ENCODE results near the gene RAB13. TPM values are rescaled to one million over a fixed set of nuclear protein-coding genes. Genes with fewer than 3 reads are reported as not detected.

Gene RAB13
- total RNA-seq, 1 donor from 2014 or later = 145 TPM

- FAIRE-seq = no peak
Observed at GRCh38 chr1:153970346-153970745, 15.8 kb downstream of the RAB13 start.

GRCh38 chr1:153968972-153969371 is 17.2 kb downstream of the RAB13 start:
- TF ChIP-seq EZH2 (IDR thresholded peaks at IDR 0.05; ENCODE audit: insufficient read depth, low read length) (no peak), CTCF (IDR thresholded peaks at IDR 0.05; ENCODE audit: insufficient read depth, low read depth, low read length) (no peak)
- Histone ChIP-seq H3K9ac (ENCODE audit: low read length) (no peak overlapping the region), H3K27ac (ENCODE audit: low read depth, low read length) (no peak overlapping the region), H3K4me1 (ENCODE audit: insufficient read depth, low read length) (peaks cover 16% of the 10 kb centered on the region), H3K27me3 (ENCODE audit: insufficient read depth, low read length) (no peaks in the 10 kb centered on the region), H4K20me1 (ENCODE audit: insufficient read depth, low read length) (no peaks in the 10 kb centered on the region), H3K9me3 (ENCODE audit: insufficient read depth, low read depth, low read length) (no peaks in the 10 kb centered on the region), H3K36me3 (ENCODE audit: insufficient read depth, low read length) (no peaks in the 10 kb centered on the region), H3K79me2 (ENCODE audit: insufficient read depth, low read length) (peaks cover 6% of the 10 kb centered on the region), H3K4me3 (ENCODE audit: insufficient read depth, low read depth, low read length) (no peak overlapping the region), H2AFZ (ENCODE audit: low read depth, low read length) (no peak overlapping the region), H3K4me2 (ENCODE audit: low read length) (peak overlapping the region; percentile 100)
- no peaks in the 10 kb centered on the region for H3K9me3 Mint-ChIP-seq (ENCODE audit: unreplicated experiment)
- no peaks in the 10 kb centered on the region for H3K36me3 Mint-ChIP-seq (ENCODE audit: low read depth, unreplicated experiment)
- H3K27ac Mint-ChIP-seq (ENCODE audit: unreplicated experiment) = no peak overlapping the region
- no peaks in the 10 kb centered on the region for H3K27me3 Mint-ChIP-seq (ENCODE audit: low read depth, unreplicated experiment)
- peaks cover 7% of the 10 kb centered on the region for H3K4me1 Mint-ChIP-seq (ENCODE audit: low read depth, unreplicated experiment)
- peak overlapping the region; percentile 90 for H3K4me3 Mint-ChIP-seq (ENCODE audit: unreplicated experiment)
- no peak for FAIRE-seq
- no peak for DNase-seq (ENCODE audit: low read depth)

More at GRCh38 chr1:153970346-153970745, 15.8 kb downstream of the RAB13 start:
- no peak for DNase-seq (ENCODE audit: low read depth)
- Histone ChIP-seq H3K79me2 (ENCODE audit: insufficient read depth, low read length) (peaks cover 5% of the 10 kb centered on the region), H2AFZ (ENCODE audit: low read depth, low read length) (no peak overlapping the region), H3K4me1 (ENCODE audit: insufficient read depth, low read length) (peaks cover 16% of the 10 kb centered on the region), H3K27me3 (ENCODE audit: insufficient read depth, low read length) (no peaks in the 10 kb centered on the region), H4K20me1 (ENCODE audit: insufficient read depth, low read length) (no peaks in the 10 kb centered on the region), H3K4me3 (ENCODE audit: insufficient read depth, low read depth, low read length) (no peak overlapping the region), H3K4me2 (ENCODE audit: low read length) (no peak overlapping the region), H3K9me3 (ENCODE audit: insufficient read depth, low read depth, low read length) (no peaks in the 10 kb centered on the region), H3K36me3 (ENCODE audit: insufficient read depth, low read length) (peaks cover 6% of the 10 kb centered on the region), H3K27ac (ENCODE audit: low read depth, low read length) (no peak overlapping the region), H3K9ac (ENCODE audit: low read length) (no peak overlapping the region)
- Mint-ChIP-seq H3K36me3 (ENCODE audit: low read depth, unreplicated experiment) (peaks cover 8% of the 10 kb centered on the region), H3K9me3 (ENCODE audit: unreplicated experiment) (no peaks in the 10 kb centered on the region), H3K4me1 (ENCODE audit: low read depth, unreplicated experiment) (peaks cover 7% of the 10 kb centered on the region), H3K4me3 (ENCODE audit: unreplicated experiment) (peak overlapping the region; percentile 64), H3K27ac (ENCODE audit: unreplicated experiment) (no peak overlapping the region), H3K27me3 (ENCODE audit: low read depth, unreplicated experiment) (no peaks in the 10 kb centered on the region)
- TF ChIP-seq CTCF (IDR thresholded peaks at IDR 0.05; ENCODE audit: insufficient read depth, low read depth, low read length) (no peak), EZH2 (IDR thresholded peaks at IDR 0.05; ENCODE audit: insufficient read depth, low read length) (no peak)

GRCh38 chr1:153968408-153968807 is 17.7 kb downstream of the RAB13 start:
- TF ChIP-seq CTCF (IDR thresholded peaks at IDR 0.05; ENCODE audit: insufficient read depth, low read depth, low read length) (no peak), EZH2 (IDR thresholded peaks at IDR 0.05; ENCODE audit: insufficient read depth, low read length) (no peak)
- peaks cover 7% of the 10 kb centered on the region for H3K4me1 Mint-ChIP-seq (ENCODE audit: low read depth, unreplicated experiment)
- peak overlapping the region; percentile 87 for H2AFZ ChIP-seq (ENCODE audit: low read depth, low read length)
- DNase-seq (ENCODE audit: low read depth) (no peak), FAIRE-seq (no peak)
- H3K9ac ChIP-seq (ENCODE audit: low read length) = peak overlapping the region; percentile 81
- no peak overlapping the region for H3K27ac ChIP-seq (ENCODE audit: low read depth, low read length)
- H3K9me3 Mint-ChIP-seq (ENCODE audit: unreplicated experiment) = no peaks in the 10 kb centered on the region
- H3K27me3 Mint-ChIP-seq (ENCODE audit: low read depth, unreplicated experiment) = no peaks in the 10 kb centered on the region
- no peak overlapping the region for H3K27ac Mint-ChIP-seq (ENCODE audit: unreplicated experiment)
- no peaks in the 10 kb centered on the region for H3K9me3 ChIP-seq (ENCODE audit: insufficient read depth, low read depth, low read length)
- peak overlapping the region; percentile 90 for H3K4me3 Mint-ChIP-seq (ENCODE audit: unreplicated experiment)
- no peaks in the 10 kb centered on the region for H3K36me3 Mint-ChIP-seq (ENCODE audit: low read depth, unreplicated experiment)
- H3K36me3 ChIP-seq (ENCODE audit: insufficient read depth, low read length) = no peaks in the 10 kb centered on the region
- H3K4me2 ChIP-seq (ENCODE audit: low read length) = peak overlapping the region; percentile 100
- peaks cover 16% of the 10 kb centered on the region for H3K4me1 ChIP-seq (ENCODE audit: insufficient read depth, low read length)
- peak overlapping the region; percentile 72 for H3K4me3 ChIP-seq (ENCODE audit: insufficient read depth, low read depth, low read length)
- no peaks in the 10 kb centered on the region for H3K27me3 ChIP-seq (ENCODE audit: insufficient read depth, low read length)
- H4K20me1 ChIP-seq (ENCODE audit: insufficient read depth, low read length) = no peaks in the 10 kb centered on the region
- peaks cover 9% of the 10 kb centered on the region for H3K79me2 ChIP-seq (ENCODE audit: insufficient read depth, low read length)
